Heart left ventricle (tissue), 16 donors: ENCODE results near the gene LPCAT1. TPM values are rescaled to one million over a fixed set of nuclear protein-coding genes. Genes with fewer than 3 reads are reported as not detected.
A peak's percentile ranks its signal among the peaks of the same experiment; 100 is the strongest.

Experiments
- ATAC-seq, 4 donors: fragments of 200-7000 bp; cut with Tn5 transposase; one replicate each; pipeline ENCODE4 v1.9.1; 2020 to 2022; ENCODE audit warnings: moderate library complexity in 4 of 4, mild to moderate bottlenecking in 3 of 4, moderate number of reproducible peaks in 1 of 4
- DNase-seq, 5 donors: peaks; one replicate each; pipeline ENCODE4 v3.0.0-alpha.2; 2020
- H3K27ac ChIP-seq, 12 donors: fragments of 200-600 bp; sonication (generic) in 4 of 12; one replicate each; pipeline versions ENCODE4 v1.5.0 to v1.8.0; 2016 to 2022; ENCODE audit warnings: mild to moderate bottlenecking in 2 of 12
- H3K27me3 ChIP-seq, 9 donors: fragments of 200-600 bp; sonication (generic) in 2 of 9; one replicate each; pipeline versions ENCODE4 v1.5.1 to v1.8.0; 2016 to 2022; ENCODE audit warnings: mild to moderate bottlenecking in 3 of 9
- H3K36me3 ChIP-seq, 9 donors: fragments of 200-600 bp; sonication (generic) in 2 of 9; one replicate each; pipeline versions ENCODE4 v1.5.0 to v1.8.0; 2018 to 2022; ENCODE audit warnings: mild to moderate bottlenecking in 2 of 9
- H3K4me1 ChIP-seq, 12 donors: fragments of 200-600 bp; sonication (generic) in 4 of 12; one replicate each; pipeline versions ENCODE4 v1.5.0 to v1.8.0; 2016 to 2022; ENCODE audit warnings: mild to moderate bottlenecking in 3 of 12
- H3K4me3 ChIP-seq, 12 donors: fragments of 200-600 bp; sonication (generic) in 4 of 12; one replicate each; pipeline versions ENCODE4 v1.5.0 to v1.8.0; 2017 to 2022; ENCODE audit warnings: mild to moderate bottlenecking in 9 of 12, moderate library complexity in 4 of 12
- H3K9me3 ChIP-seq, 12 donors: fragments of 200-600 bp; sonication (generic) in 4 of 12; one replicate each; pipeline versions ENCODE4 v1.5.0 to v1.8.0; 2016 to 2022; ENCODE audit warnings: mild to moderate bottlenecking in 1 of 12
- CTCF ChIP-seq, 12 donors: fragments of 200-600 bp; sonication (generic) in 4 of 12; IDR thresholded peaks; one replicate each; pipeline versions ENCODE4 v1.5.0 to v1.8.0; 2018 to 2022; ENCODE audit warnings: antibody characterized with exemption in 12 of 12, mild to moderate bottlenecking in 5 of 12
- POLR2A ChIP-seq, 2 donors: fragments of 450-650 bp; IDR thresholded peaks; one replicate each; pipeline ENCODE4 v1.6.1; 2017; ENCODE audit warnings: antibody characterized with exemption in 2 of 2, mild to moderate bottlenecking in 2 of 2, moderate library complexity in 2 of 2
- WGBS, 4 donors: extraction: QIAGEN DNeasy Blood & Tissue Kit in 2 of 4; methylation state at CpG; one replicate each; pipeline versions ENCODE4 v1.1.5 to v1.1.7; 2013 to 2018; 5-methylcytosine and 5-hydroxymethylcytosine counted together
- intact Hi-C, 10 donors: fragments of 100-400 bp; cut with DNase I; formaldehyde crosslinking; loops; one replicate each; pipeline versions ENCODE4 v1.11.1 to v1.14.2; 2022
- polyA plus RNA-seq, 2 donors: library from polyadenylated mRNA; stranded (reverse); fragments of 200-250 nt; gene quantifications; one replicate each; pipeline ENCODE4 v1.2.3, GENCODE V29; 2013
- total RNA-seq, 9 donors: library from RNA; depleted of rRNA in 2 of 9; stranded (reverse); fragments of >200 nt in 2 of 9; fragmentation: NEBNext Ultra II Directional in 3 of 9; extraction: Animal tissue kit (Norgen Biotek cat#: 25700) in 3 of 9; gene quantifications; one replicate each; pipeline versions ENCODE4 v1.1.0 to v1.2.4, GENCODE V29; 2016 to 2023
- donor health status: ischemic (EF 13 %, LVEDD 7.1; RV severe dilation, severe dysfunction).
- donor health status: healthy with polysubstance abuse.
- donor health status: DM: no; HTN: yes; CAD: no.
- donor health status: DM: no; HTN: no; CAD: no.
- donor health status: ischemic (EF 25% LVEDD 6.9; RV normal size, moderate dysfunction).
- donor health status: ischemic (EF 25% LVEDD 5.7; RV mildly dilated, moderate dysfunction).
- donor health status: healthy.
- donor health status: DM: yes; HTN: yes; CAD: no.
- donor health status: ischemic (EF 35%, LVEDD 5.7; RV mildly dilated, moderate dysfunction).
- donor health status: nonischemic (EF 11% LVEDD 7.7; RV severe dilation, severe dysfunction).
- donor health status: DM: yes; HTN: yes; CAD: no.
- donor health status: PGD.
- donor health status: ischemic (EF 29% LVEDD 5.4; RV normal size, mild dysfunction).
- donor health status: nonischemic (EF 23%, LVEDD 6.1; RV moderate dilation, normal function).

The LPCAT1 gene
- total and polyA plus RNA-seq, 11 donors = 8.2 to 30.6 (median 9.9) TPM

GRCh38 chr5:1464511-1464910 is 59.2 kb downstream of the LPCAT1 start:
- WGBS, 4 donors = 90 to 92% (median 92%) methylated on average over 18 of the region's 18 CpGs
- ATAC-seq (no peak), DNase-seq (peak in 1 of 5 donors; percentile 1)
- intact Hi-C loops = no loop called here
- Histone ChIP-seq H3K4me1 (no peaks in the 10 kb centered on the region), H3K4me3 (no peak overlapping the region), H3K36me3 (peaks cover 0 to 81% (median 39%) of the 10 kb centered on the region in 9 donors), H3K9me3 (no peaks in the 10 kb centered on the region), H3K27me3 (no peaks in the 10 kb centered on the region), H3K27ac (no peak overlapping the region)
- TF ChIP-seq POLR2A (IDR thresholded peaks at IDR 0.05) (no peak), CTCF (IDR thresholded peaks at IDR 0.05) (no peak)

GRCh38 chr5:1464096-1464446 is 59.7 kb downstream of the LPCAT1 start:
- intact Hi-C loops = no loop called here
- TF ChIP-seq POLR2A (IDR thresholded peaks at IDR 0.05) = no peak
- TF ChIP-seq CTCF (IDR thresholded peaks at IDR 0.05) = no peak
- H3K4me1 ChIP-seq = no peaks in the 10 kb centered on the region
- WGBS, 4 donors = 94 to 98% (median 95%) methylated on average over 4 to 14 of the region's 14 CpGs
- no peaks in the 10 kb centered on the region for H3K27me3 ChIP-seq
- H3K27ac ChIP-seq = no peak overlapping the region
- H3K4me3 ChIP-seq = no peak overlapping the region
- no peaks in the 10 kb centered on the region for H3K9me3 ChIP-seq
- DNase-seq = peak in 2 of 5 donors; percentile 6 to 19
- H3K36me3 ChIP-seq = peaks cover 0 to 77% (median 39%) of the 10 kb centered on the region in 9 donors
- ATAC-seq = no peak

- DNase-seq = peak in 3 of 5 donors; percentile 6 to 54 (median 9)
- no peak for TF ChIP-seq CTCF (IDR thresholded peaks at IDR 0.05)
- no peak for TF ChIP-seq POLR2A (IDR thresholded peaks at IDR 0.05)
Measured at GRCh38 chr5:1463326-1464095, 60.2 kb downstream of the LPCAT1 start.

GRCh38 chr5:1462358-1462757 is 61.4 kb downstream of the LPCAT1 start:
- H3K36me3 ChIP-seq = peaks cover 0 to 61% (median 39%) of the 10 kb centered on the region in 9 donors
- intact Hi-C loops = no loop called here
- DNase-seq = peak in 2 of 5 donors; percentile 6 to 18

More at GRCh38 chr5:1463326-1464095, 60.2 kb downstream of the LPCAT1 start:
- Histone ChIP-seq H3K27me3 (no peaks in the 10 kb centered on the region), H3K9me3 (no peaks in the 10 kb centered on the region), H3K4me3 (no peak overlapping the region), H3K27ac (no peak overlapping the region), H3K36me3 (peaks cover 0 to 72% (median 39%) of the 10 kb centered on the region in 9 donors), H3K4me1 (no peaks in the 10 kb centered on the region)
- intact Hi-C loops = no loop called here
- 96 to 97% (median 96%) methylated on average over 45 to 46 of the region's 46 CpGs for WGBS, 4 donors
- no peak for ATAC-seq

More at GRCh38 chr5:1462358-1462757, 61.4 kb downstream of the LPCAT1 start:
- H3K9me3 ChIP-seq = peaks cover 0 to 3% (median 0%) of the 10 kb centered on the region in 12 donors
- WGBS, 4 donors = 90 to 93% (median 91%) methylated on average over 20 of the region's 20 CpGs
- TF ChIP-seq POLR2A (IDR thresholded peaks at IDR 0.05) = no peak
- TF ChIP-seq CTCF (IDR thresholded peaks at IDR 0.05) = no peak
- no peak for ATAC-seq
- H3K4me1 ChIP-seq = no peaks in the 10 kb centered on the region
- no peaks in the 10 kb centered on the region for H3K27me3 ChIP-seq
- H3K4me3 ChIP-seq = no peak overlapping the region
- H3K27ac ChIP-seq = no peak overlapping the region
